ENCODE data around the gene EDARADD.
A peak's percentile ranks its signal among the peaks of the same experiment; 100 is the strongest.
"Not testable (repeated sequence)": the region's sequence is repeated elsewhere in the genome, so short reads cannot be mapped to it uniquely, and the experiment has no call there.

The EDARADD gene

DNA sequence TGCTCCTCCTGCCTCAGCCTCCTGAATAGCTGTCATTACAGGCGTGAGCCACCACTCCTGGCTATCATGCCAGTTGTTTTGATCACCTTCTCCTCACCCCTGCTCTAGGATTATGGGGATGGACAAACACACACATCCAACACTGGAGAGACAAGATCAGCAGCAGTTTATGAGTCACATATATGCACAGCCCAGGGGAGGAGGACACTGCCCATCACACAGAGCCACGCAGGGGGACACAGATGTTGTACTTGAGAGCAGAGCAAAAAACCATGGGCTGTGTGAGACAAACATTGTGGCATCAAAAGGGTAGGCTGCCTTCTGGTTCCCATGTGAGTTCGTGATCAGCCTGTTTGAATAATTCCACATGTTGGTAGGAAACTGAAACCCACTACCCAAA, 32.1 kb downstream of the EDARADD start:
- no peak for DNase-seq (ENCODE audit: extremely low read depth in 1 of 2, low read depth in 1 of 2)

DNA sequence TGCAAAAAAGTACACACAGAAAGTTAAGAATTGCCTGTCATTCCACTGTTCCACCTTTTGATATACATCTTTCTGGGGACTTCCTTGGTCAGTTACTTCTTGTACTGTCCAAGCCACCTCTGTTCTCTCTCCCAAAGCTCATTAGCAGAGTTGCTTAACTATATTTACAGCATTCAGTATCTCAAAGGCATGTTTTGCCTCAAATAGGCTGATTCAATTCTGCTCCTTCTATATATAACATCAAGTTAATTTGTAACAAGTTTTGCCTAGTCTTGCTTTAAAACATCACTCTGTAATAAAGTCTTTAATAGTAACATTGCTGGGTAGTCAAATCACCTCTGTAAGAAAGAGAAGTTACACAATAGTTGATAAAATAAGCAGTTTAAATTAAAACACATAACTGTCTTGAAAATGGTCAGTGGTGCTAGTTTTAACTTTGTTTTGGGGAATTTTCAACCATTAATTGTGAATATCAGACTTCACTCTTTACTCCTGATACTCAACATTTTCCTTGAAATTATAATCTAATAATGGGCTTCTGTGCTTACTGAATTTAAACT, 35.7 kb downstream of the EDARADD start:
- no peak for DNase-seq (ENCODE audit: extremely low read depth in 1 of 2, low read depth in 1 of 2)

DNA sequence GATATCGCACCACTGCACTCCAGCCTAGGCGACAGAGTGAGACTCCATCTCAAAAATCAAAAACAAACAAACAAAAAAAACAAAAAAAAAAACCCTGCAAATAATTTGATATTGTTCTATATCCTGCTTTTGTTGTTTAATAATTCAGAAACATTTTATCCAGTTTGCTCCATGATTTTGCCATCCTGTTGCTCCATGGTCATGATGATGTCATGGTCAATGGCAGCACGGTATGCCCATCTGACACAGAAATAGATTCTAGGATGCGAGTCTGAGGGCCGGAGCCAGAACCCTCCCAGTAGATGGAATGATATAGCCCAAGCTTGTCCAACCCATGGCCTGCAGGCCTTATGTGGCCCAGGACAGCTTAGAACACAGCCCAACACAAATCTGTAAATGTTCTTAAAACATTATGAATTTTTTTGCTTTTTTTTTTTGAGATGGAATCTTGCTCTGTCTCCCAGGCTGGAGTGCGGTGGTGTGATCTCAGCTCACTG, 39.8 kb downstream of the EDARADD start:
- DNase-seq (ENCODE audit: extremely low read depth in 1 of 2, low read depth in 1 of 2) = no peak

DNA sequence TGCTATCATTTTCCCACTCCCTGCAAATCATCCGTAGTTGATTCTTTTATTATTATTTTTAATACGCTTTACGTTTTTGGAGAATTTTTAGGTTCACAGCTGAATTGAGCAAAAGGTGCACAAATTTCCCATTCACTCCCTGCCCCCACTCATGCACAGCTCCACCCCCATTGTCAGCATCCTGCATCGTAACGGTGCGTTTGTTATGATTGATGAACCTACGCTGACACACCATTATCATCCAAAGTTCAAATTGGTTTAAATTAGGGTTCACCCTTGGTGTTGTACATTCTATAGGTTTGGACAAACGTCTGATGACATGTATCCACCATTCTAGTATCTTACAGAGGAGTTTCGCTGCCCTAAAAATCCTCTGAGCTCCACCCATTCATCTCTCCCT, 44.5 kb downstream of the EDARADD start:
- DNase-seq (ENCODE audit: extremely low read depth in 1 of 2, low read depth in 1 of 2) = no peak

DNA sequence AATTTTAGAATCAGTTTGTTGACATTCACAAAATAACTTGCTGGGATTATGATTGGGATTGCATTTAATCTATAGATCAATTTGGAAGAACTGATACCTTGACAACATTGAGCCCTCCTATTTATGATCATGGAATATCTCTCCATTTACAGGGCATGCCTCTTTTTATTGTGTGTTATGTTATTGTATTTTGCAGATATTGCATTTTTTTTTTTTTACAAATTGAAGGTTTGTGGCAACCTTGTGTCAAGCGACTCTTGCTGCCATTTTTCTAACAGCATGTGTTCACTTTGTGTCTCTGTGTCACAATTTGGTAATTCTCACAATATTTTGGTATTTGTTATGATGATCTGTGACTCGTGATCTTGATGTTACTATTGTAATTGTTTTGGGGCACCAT, 46.3 kb downstream of the EDARADD start:
- DNase-seq (ENCODE audit: extremely low read depth in 1 of 2, low read depth in 1 of 2) = no peak

DNA sequence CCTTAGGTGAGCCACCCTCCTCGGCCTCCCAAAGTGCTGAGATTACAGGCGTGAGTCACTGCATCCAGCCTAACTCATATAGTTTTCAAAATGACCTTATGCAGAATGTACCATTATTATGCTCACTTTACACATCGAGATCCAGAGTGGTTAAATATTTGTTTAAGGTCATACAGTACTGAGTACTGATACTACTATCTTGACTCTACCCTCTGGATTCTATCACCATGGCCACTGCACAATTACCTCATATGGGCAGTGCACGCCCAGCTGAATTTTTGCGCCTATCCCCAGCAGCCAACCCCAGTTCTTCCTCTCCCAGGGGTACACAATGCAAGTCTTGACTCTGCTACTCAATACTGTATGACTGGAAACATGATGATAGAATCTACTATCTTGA, 56.7 kb downstream of the EDARADD start:
- no peak for DNase-seq (ENCODE audit: extremely low read depth in 1 of 2, low read depth in 1 of 2)

DNA sequence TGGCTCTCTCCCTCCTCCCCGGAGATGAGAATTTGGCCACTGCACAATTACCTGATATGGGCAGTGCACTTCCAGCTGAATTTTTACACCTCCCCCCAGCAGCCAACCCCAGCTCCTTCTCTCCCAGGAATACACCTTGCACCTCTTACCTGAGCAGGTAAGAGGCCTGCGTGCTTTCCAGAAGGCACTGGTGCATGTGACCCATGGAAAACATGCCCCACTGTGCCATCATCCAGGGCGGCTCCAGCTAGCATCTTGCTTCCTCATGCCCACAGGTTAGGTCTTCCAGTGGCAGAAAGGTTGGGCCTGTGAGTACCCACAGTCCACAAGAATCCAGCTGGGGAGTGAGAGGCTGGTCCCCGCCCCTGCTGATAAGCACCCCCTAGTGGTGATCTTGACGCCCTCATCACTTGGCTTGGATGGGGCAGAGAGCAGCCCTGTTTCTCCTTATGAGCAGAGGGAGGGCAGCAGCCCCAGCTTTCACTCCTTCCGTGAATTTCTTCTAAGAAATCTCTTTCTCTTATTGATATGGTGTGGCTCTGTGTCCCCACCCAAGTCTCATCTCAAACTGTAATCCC, 57.8 kb downstream of the EDARADD start:
- peak in 1 of 2 donors; percentile 29 for DNase-seq (ENCODE audit: extremely low read depth in 1 of 2, low read depth in 1 of 2)

DNA sequence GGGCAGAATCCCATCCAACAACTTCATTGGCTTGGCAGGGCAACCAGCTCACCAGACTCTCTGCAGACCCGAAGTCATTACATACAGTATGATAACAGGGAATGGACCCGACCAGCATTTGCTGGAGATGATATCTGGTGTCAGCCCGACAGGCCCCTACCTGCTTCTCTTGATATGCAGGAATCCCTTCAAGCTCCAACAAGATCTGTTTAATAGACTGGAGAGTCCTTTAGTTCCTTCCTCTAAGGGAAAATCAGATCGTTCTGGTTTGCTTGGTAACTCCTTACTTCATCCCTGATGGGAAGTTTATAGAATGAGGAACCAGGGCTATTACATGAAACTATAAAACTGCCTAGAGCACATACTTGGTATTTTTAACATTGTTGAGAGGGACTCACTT, 61.2 kb downstream of the EDARADD start:
- no peak for DNase-seq (ENCODE audit: extremely low read depth in 1 of 2, low read depth in 1 of 2)

DNA sequence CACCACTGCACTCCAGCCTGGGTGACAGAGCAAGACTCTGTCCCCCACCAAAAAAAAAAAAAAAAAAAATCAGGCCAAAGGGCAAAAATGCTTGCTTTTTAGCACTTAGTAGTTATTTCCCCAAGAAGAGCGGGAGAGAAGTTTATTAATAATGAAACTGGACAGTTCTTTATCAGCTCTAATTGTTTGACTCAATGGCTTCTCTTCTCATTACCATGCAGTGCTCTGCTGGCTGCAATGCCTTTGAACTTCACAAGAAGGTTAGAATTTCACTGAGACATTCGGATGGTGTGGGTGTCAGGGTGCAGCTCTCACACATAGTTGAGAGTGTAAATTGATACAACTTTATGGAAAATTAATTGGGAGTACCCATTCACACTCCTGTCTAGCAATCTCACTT, 63.7 kb downstream of the EDARADD start:
- DNase-seq (ENCODE audit: extremely low read depth in 1 of 2, low read depth in 1 of 2) = no peak

DNA sequence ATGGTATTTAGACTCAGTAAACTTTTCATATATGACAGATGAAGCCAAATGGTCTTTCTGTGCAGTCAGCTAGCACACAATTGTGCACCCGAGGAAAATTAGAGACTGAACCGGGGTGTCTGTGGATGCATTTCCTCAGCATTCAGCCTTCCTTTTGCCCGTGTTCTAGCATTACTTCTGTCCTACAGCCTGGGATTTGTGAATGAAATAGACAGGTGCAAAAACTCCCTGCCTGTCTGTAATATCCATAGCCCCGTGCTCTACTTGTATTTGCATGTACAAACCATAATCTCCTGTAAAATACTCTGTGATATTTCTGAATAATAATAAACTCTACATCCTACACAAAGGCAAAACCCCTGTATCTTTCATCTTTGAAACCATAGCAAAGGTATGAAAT, 64.9 kb downstream of the EDARADD start:
- no peak for DNase-seq (ENCODE audit: extremely low read depth in 1 of 2, low read depth in 1 of 2)

DNA sequence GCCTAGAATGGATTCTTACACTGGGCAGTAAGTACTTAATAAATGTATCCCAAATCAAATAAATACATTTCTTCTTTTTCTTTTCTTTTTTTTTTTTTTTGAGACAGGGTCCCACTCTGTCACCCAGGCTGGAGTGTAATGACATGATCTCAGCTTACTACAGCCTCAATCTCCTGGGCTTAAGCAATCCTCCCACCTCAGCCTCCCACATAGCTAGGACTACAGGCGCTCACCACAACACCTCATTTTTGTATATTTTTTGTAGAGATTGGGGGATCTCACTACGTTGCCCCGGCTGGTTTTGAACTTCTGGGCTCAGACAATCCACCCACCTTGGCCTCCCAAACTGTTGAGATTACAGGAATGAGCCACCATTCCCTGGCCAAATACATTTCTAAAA, 66.0 kb downstream of the EDARADD start:
- no peak for DNase-seq (ENCODE audit: extremely low read depth in 1 of 2, low read depth in 1 of 2)

DNA sequence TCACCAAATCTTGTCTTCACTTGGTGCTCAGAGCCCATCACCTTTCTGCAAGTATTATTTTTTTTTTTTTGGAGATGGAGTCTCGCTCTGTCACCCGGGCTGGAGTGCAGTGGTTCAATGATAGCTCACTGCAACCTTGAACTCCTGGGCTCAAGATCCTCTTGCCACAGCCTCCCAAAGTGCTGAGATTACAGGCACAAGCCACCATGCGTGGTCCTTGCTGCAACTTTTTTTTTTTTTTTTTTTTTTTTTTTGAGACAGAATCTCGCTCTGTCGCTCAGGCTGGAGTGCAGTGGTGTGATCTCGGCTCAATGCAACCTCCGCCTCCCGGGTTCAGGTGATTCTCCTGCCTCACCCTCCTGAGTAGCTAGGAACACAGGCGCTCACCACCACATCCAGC, 70.1 kb downstream of the EDARADD start:
- DNase-seq (ENCODE audit: extremely low read depth in 1 of 2, low read depth in 1 of 2) = not testable (repeated sequence)

DNA sequence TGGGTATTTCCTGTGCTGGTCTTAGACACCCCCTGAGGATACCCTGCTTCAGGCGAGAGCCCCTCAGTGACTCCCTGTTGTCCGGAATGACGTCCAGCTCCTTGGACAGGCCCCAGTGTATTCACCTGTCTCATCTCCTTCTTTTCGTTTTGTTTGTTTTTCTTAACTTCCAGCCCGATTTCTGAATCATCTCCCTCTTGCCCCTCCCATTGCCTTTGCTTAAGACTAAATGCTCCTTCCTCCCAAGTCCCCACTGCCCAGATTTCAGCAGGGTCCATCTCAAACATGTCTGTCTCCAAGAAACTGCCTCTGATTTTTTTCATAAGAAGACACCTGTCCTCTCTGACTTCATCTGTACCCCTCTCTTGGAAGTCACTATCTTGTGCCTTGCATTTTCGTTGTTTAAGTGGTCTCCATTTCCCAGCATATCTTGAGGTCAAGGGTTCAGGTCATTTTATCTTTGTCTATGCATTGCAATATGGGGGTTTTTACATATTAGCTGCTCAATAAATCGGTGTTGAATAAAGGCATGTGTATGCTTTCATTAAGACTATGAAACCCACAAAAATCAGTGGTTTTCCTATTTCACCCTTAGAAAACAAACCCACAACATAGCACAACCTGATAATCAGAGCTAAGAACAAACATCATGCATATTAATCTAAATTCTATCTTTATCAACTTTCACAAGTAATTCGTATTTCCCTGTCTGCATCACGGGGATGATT, 71.3 kb downstream of the EDARADD start:
- DNase-seq (ENCODE audit: extremely low read depth in 1 of 2, low read depth in 1 of 2) = no peak

DNA sequence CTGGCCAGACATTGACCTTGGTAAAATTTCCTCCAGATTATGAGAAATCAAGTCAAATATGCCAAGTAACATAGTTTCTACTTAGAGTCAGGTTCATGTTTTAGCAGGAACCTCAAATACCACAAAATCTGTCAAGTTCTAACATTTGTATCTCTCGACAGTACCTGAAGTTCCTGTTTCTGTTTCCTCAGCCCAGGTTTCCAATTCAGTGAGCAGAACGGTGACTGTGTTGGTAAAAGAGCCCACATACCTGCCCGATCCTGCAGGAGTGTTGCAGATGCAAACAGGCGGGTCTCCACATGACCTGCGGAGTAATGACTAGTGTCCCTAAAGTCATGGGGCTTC, 71.8 kb downstream of the EDARADD start:
- no peak for DNase-seq (ENCODE audit: extremely low read depth in 1 of 2, low read depth in 1 of 2)

DNA sequence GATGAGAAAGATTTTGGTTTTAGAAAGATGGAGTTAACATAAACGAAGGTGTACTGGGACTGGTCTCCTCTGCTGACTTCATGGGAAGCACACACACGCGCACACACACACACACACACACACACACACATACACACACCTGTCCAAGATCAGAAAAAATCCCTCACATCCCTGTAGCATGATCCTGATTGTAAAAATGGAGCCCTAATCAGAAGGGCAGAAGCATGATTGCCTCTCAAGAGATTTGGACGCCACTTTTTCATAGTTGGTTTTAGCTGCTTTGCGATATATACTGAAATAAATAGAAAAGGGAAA, 73.2 kb downstream of the EDARADD start:
- no peak for DNase-seq (ENCODE audit: extremely low read depth in 1 of 2, low read depth in 1 of 2)

DNA sequence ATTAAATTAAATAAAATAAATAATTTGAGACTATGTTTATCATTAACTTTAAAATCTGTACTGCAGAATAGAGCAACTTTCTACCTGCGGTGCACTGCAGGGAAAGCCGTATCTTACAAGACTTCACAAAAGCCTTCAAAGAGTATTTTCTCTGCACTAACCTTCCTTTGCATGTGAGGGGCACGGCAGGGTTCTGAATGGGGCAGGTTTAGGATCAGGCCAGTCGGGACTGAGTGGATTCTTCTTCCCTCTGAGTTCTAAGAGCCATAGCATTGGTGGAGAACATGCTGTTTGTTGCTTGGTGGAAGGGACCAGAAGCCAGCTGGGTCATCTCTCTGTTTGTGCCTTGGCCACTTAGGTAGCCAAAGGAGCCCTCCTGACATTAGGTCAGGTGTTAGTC, 74.5 kb downstream of the EDARADD start:
- no peak for DNase-seq (ENCODE audit: extremely low read depth in 1 of 2, low read depth in 1 of 2)

DNA sequence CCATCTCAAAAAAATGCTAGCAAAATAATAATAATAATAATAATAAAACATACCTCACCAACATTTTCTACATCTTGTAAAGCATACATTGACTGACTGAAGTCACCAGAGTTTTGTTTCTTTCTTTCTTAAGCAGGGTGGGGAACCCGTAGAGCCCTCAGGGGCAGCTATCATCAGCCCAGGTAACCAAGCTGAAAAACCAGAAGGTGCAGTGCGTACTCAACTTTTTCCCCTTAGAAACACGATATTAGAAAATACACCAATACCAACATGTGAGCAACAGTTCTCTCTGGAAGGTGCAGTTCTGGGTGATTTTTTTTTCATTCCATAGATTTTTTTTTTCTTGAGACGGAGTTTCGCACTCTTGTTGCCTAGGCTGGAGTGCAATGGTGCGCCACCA, 75.4 kb downstream of the EDARADD start:
- no peak for DNase-seq (ENCODE audit: extremely low read depth in 1 of 2, low read depth in 1 of 2)

DNA sequence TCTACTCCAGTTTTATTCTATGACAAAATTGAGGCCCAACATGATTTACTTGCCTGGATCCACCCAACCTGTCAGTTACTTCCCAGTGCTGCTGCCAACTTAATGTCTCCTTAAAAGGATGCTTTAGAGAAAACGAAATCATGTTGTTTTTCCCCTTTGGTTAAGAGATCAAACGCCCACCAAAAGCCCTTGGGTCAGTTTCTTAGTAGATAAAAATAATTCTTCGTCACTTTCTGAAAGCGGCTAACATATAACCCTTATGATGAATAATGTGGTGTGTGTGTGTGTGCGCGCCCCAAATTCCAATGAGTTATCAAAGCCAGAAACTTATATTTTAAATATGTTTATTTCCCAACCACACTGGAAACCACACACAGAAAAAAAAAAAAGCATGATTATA, 77.0 kb downstream of the EDARADD start:
- DNase-seq (ENCODE audit: extremely low read depth in 1 of 2, low read depth in 1 of 2) = no peak

DNA sequence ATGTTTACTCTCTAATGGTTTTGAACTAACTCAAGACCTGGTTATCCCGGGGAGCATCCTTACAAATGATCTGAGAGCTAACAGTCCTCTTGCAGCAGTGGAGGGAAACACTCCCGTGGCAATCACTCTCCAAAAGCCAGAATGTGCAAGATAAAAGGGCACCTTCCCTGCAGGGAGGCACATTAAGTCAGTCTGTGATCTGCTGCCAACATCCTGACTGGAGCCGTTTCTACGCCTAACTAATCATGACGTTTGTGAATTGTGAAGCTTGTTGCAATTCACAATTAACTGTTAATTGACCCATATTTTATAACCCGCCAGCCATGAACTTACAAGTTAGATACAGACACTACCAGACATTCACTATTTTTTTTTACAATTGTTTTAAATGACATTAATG, 77.6 kb downstream of the EDARADD start:
- no peak for DNase-seq (ENCODE audit: extremely low read depth in 1 of 2, low read depth in 1 of 2)

DNA sequence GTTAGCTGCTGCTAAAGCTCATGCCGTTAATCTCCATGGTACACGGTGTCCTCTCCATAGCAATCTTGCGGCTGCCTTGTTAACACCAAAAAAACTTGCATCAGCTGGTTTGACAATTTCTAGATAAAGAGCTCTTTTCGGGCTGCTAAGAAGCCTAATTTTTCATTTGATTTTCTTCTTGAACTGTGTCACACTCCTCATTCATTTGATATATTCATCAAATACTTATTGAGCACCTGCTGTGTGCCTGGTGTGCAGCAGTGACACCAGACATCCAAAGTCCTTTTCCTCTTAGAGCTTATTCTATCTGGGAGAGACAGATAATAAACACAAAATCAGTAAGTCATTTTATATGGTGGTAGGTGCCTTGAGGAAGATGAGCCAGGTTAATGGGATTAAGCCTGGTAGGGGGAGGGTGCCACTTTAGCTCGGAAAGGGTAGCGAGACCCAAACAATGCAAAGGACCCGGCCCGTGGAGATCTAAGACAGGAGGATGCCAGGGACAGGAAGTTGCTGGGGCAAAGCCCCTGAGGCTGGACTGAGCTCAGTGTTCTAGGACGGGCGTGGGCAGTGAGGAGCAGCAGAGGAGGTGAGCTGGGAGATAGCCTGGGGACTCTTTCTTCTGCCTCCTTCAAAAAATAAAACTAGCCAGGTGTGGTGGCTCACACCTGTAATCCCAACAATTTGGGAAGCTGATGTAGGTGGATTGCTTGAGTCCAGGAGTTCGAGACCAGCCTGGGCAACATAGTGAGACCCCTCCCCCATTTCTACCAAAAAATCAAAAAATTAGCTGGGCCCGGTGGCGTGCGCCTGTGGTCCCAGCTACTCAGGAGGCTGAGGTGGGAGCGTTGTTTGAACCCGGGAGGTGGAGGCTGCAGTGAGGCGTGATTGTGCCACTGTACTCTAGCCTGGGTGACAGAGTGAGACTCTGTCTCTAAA, 79.0 kb downstream of the EDARADD start:
- DNase-seq (ENCODE audit: extremely low read depth in 1 of 2, low read depth in 1 of 2) = no peak

DNA sequence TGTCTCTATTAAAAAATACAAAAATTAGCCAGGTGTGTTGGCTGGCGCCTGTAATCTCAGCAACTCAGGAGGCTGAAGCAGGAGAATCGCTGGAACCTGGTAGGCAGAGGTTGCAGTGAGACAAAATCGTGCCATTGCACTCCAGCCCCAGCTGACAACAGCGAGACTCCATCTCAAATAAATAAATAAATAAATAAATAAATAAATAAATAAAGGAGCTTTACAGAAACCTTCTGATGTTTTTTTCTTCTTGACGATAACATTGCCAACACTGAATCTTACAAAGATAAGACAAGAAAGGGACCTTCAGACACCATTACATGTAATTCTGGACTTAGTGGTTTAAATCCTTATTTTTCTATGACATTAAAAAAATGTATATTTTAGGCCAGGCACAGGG, 81.9 kb downstream of the EDARADD start:
- no peak for DNase-seq (ENCODE audit: extremely low read depth in 1 of 2, low read depth in 1 of 2)

Data from stimulated activated CD8-positive, alpha-beta memory T cell treated with anti-CD3 and anti-CD28 coated beads, Interleukin-7, amount 100 ng/mL, for 48 hours (primary cell).